Hepatocyte (in vitro differentiated cells): ENCODE data around the gene MIF.

ENCODE experiments used
- EZH2 ChIP-seq: fragments of 200-600 bp; sonication (generic); IDR thresholded peaks from 2 replicates; pipeline ENCODE4 v1.6.1; 2016; ENCODE audit warnings: antibody characterized with exemption, mild to moderate bottlenecking, borderline replicate concordance
- EZH2phosphoT487 ChIP-seq: fragments of 200-600 bp; sonication (generic); IDR thresholded peaks from one replicate; pipeline ENCODE4 v1.6.1; 2018; ENCODE audit warnings: antibody characterized with exemption, mild to moderate bottlenecking, low read depth, moderate library complexity; ENCODE audit not compliant: unreplicated experiment, severe bottlenecking
- TF ChIP-seq, protein P1 (sequence below): fragments of 200-600 bp; sonication (generic); IDR thresholded peaks from 2 replicates; pipeline ENCODE4 v1.5.1; 2016; ENCODE audit warnings: antibody characterized with exemption, mild to moderate bottlenecking; ENCODE audit not compliant: poor library complexity

DNA sequence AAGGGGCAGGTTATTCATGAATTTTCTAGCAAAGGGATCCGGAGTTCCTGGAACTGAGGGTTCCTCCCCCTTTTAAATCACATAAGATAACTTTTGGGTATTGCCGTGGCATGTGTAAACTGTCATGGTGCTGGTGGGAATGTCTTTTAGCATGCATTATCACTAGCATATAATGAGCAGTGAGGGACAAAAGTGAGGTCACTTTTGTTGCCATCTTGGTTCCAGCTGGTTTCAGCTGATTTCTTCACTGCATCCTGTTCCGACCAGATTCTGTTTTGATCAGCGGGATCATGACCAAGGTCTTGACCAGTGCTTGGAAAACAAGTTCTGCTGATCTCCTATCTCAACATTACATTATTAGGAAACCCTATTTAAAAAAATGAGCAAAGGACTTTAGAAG lies 7.4 kb downstream of the MIF start:
- TF ChIP-seq EZH2 = no peak
- TF ChIP-seq, protein P1, sequence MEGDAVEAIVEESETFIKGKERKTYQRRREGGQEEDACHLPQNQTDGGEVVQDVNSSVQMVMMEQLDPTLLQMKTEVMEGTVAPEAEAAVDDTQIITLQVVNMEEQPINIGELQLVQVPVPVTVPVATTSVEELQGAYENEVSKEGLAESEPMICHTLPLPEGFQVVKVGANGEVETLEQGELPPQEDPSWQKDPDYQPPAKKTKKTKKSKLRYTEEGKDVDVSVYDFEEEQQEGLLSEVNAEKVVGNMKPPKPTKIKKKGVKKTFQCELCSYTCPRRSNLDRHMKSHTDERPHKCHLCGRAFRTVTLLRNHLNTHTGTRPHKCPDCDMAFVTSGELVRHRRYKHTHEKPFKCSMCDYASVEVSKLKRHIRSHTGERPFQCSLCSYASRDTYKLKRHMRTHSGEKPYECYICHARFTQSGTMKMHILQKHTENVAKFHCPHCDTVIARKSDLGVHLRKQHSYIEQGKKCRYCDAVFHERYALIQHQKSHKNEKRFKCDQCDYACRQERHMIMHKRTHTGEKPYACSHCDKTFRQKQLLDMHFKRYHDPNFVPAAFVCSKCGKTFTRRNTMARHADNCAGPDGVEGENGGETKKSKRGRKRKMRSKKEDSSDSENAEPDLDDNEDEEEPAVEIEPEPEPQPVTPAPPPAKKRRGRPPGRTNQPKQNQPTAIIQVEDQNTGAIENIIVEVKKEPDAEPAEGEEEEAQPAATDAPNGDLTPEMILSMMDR = no peak
- no peak for TF ChIP-seq EZH2phosphoT487
